Keratinocyte (primary cell): ENCODE data around the gene SAMD4A. TPM values are rescaled to one million over a fixed set of nuclear protein-coding genes. Genes with fewer than 3 reads are reported as not detected.

Experiments used
- DNase-seq: peaks from one replicate; pipeline ENCODE4 v3.0.0-alpha.2; 2011; ENCODE audit warnings: low read depth, missing footprints, low spot score
- FAIRE-seq: peaks from 2 replicates; lab custom pipeline; 2011; peaks lifted over from hg19 to GRCh38; lab: Jason Lieb, UNC
- H2AFZ ChIP-seq: 2 replicates; pipeline ENCODE4 v1.6.0; 2012; ENCODE audit warnings: low read length, control low read depth, inconsistent platforms; ENCODE audit not compliant: control insufficient read depth
- H3K27ac ChIP-seq: 2 replicates; pipeline ENCODE4 v1.5.1; 2011; ENCODE audit warnings: low read length; ENCODE audit not compliant: control insufficient read depth, insufficient read depth
- H3K27me3 ChIP-seq: 3 replicates; pipeline ENCODE4 v1.6.0; 2011; ENCODE audit warnings: low read length; ENCODE audit not compliant: control insufficient read depth, insufficient read depth; ENCODE audit errors: extremely low read depth
- H3K36me3 ChIP-seq, 2 experiments: 2 replicates in 1 of 2; 3 replicates in 1 of 2; pipeline ENCODE4 v1.5.1; 2011; ENCODE audit warnings: low read length in 2 of 2, mild to moderate bottlenecking in 1 of 2; ENCODE audit not compliant: control insufficient read depth in 2 of 2, insufficient read depth in 2 of 2; ENCODE audit errors: extremely low read depth in 1 of 2
- H3K4me1 ChIP-seq: 3 replicates; pipeline ENCODE4 v1.5.1; 2011; ENCODE audit warnings: low read length; ENCODE audit not compliant: control insufficient read depth, insufficient read depth; ENCODE audit errors: extremely low read depth
- H3K4me2 ChIP-seq: 3 replicates; pipeline ENCODE4 v1.6.0; 2011; ENCODE audit warnings: low read depth, low read length; ENCODE audit not compliant: control insufficient read depth, insufficient read depth; ENCODE audit errors: extremely low read depth
- H3K4me3 ChIP-seq, 3 experiments: fragments of 200-600 bp in 1 of 3; sonication (generic) in 1 of 3; 2 replicates in 2 of 3; 3 replicates in 1 of 3; pipeline ENCODE4 v1.5.1; 2011 to 2016; ENCODE audit warnings: low read length in 3 of 3, mild to moderate bottlenecking in 3 of 3, control low read depth in 2 of 3, inconsistent platforms in 1 of 3, low read depth in 1 of 3, mixed read lengths in 1 of 3, mixed run types in 1 of 3, moderate library complexity in 1 of 3; ENCODE audit not compliant: control insufficient read depth in 2 of 3, insufficient read depth in 2 of 3; ENCODE audit errors: extremely low read depth in 1 of 3
- H3K79me2 ChIP-seq: 2 replicates; pipeline ENCODE4 v1.6.0; 2012; ENCODE audit warnings: low read length; ENCODE audit not compliant: control insufficient read depth, insufficient read depth
- H3K9ac ChIP-seq: 3 replicates; pipeline ENCODE4 v1.6.0; 2011; ENCODE audit warnings: low read length; ENCODE audit not compliant: control insufficient read depth, insufficient read depth; ENCODE audit errors: extremely low read depth
- H3K9me1 ChIP-seq: 3 replicates; pipeline ENCODE4 v1.6.0; 2011; ENCODE audit warnings: low read length; ENCODE audit not compliant: control insufficient read depth, insufficient read depth; ENCODE audit errors: extremely low read depth
- H3K9me3 ChIP-seq: 2 replicates; pipeline ENCODE4 v1.5.1; 2012; ENCODE audit warnings: low read depth, low read length; ENCODE audit not compliant: control insufficient read depth
- H4K20me1 ChIP-seq: 3 replicates; pipeline ENCODE4 v1.6.0; 2011; ENCODE audit warnings: low read length; ENCODE audit not compliant: control insufficient read depth, insufficient read depth; ENCODE audit errors: extremely low read depth
- CTCF ChIP-seq, 3 experiments: IDR thresholded peaks in 1 of 3; conservative IDR thresholded peaks in 1 of 3; optimal IDR thresholded peaks in 1 of 3; 2 replicates in 2 of 3; 3 replicates in 1 of 3; pipeline versions ENCODE3 to v1.5.1; 2011; ENCODE audit warnings: low read length in 3 of 3, mild to moderate bottlenecking in 3 of 3, moderate library complexity in 2 of 3, control low read depth in 1 of 3, inconsistent platforms in 1 of 3; ENCODE audit not compliant: insufficient read depth in 2 of 3; ENCODE audit errors: extremely low read depth in 1 of 3
- EZH2 ChIP-seq: IDR thresholded peaks from one replicate; pipeline ENCODE4 v1.6.1; 2012; ENCODE audit warnings: inconsistent platforms, mild to moderate bottlenecking, low read length, moderate library complexity
- dilution Hi-C: fragments of 300-500 bp; cut with MboI; formaldehyde crosslinking; loops from one replicate; pipeline ENCODE4 v1.7.0; 2020; ENCODE audit warnings: low sequenced_read_pairs; ENCODE audit not compliant: extremely low pct_ligation_motif_present
- polyA plus RNA-seq, 5 experiments: library from polyadenylated mRNA; depleted of rRNA in 3 of 5; stranded (reverse) in 3 of 5; stranded (forward) in 1 of 5; unstranded in 1 of 5; fragments of >200 nt; gene quantifications; 1 replicate in 1 of 5; 2 replicates in 3 of 5; 3 replicates in 1 of 5; pipeline versions ENCODE4 v1.2.1 to v1.2.3, GENCODE V29; 2011 to 2012; ENCODE audit warnings: missing spikeins in 2 of 5, low read depth in 1 of 5, low replicate concordance in 1 of 5

The SAMD4A gene
- polyA plus RNA-seq, 1 donor (not counting 4 experiments of a cell fraction or from before 2014, with no cell fraction given), result 16.2 TPM

- H3K4me3 ChIP-seq, result no peak overlapping the region
- no peak for FAIRE-seq
- no peak for DNase-seq
These were observed 227.9 kb downstream of the SAMD4A start for GRCh38 chr14:54794796-54795195.

GRCh38 chr14:54796961-54797360 lies 230.0 kb downstream of the SAMD4A start:
- Histone ChIP-seq H3K27me3 (no peaks in the 10 kb centered on the region), H4K20me1 (no peaks in the 10 kb centered on the region), H3K4me1 (peaks cover 14% of the 10 kb centered on the region), H2AFZ (no peak overlapping the region), H3K9me1 (no peaks in the 10 kb centered on the region), H3K79me2 (no peaks in the 10 kb centered on the region), H3K4me3 (no peak overlapping the region), H3K9me3 (no peaks in the 10 kb centered on the region), H3K9ac (no peak overlapping the region), H3K27ac (no peak overlapping the region), H3K4me2 (peak overlapping the region; percentile 7), H3K36me3 (no peaks in the 10 kb centered on the region)
- dilution Hi-C loops, result no loop called here
- FAIRE-seq (peak; percentile 93), DNase-seq (peak; percentile 25)
- TF ChIP-seq EZH2, result no peak
- TF ChIP-seq CTCF (optimal IDR thresholded peaks at IDR 0.05 in 1 of 3, IDR thresholded peaks at IDR 0.05 in 1 of 3, conservative IDR thresholded peaks at IDR 0.05 in 1 of 3; ENCODE audit: extremely low read depth in 1 of 3, insufficient read depth in 2 of 3, low read length in 3 of 3), result no peak

More at GRCh38 chr14:54794796-54795195, 227.9 kb downstream of the SAMD4A start:
- TF ChIP-seq EZH2 (no peak), CTCF (optimal IDR thresholded peaks at IDR 0.05 in 1 of 3, IDR thresholded peaks at IDR 0.05 in 1 of 3, conservative IDR thresholded peaks at IDR 0.05 in 1 of 3; ENCODE audit: extremely low read depth in 1 of 3, insufficient read depth in 2 of 3, low read length in 3 of 3) (no peak)
- Histone ChIP-seq H3K27me3 (no peaks in the 10 kb centered on the region), H3K27ac (no peak overlapping the region), H3K79me2 (no peaks in the 10 kb centered on the region), H3K9me1 (no peaks in the 10 kb centered on the region), H3K9me3 (no peaks in the 10 kb centered on the region), H3K36me3 (peaks cover 0 to 5% of the 10 kb centered on the region in 2 experiments), H2AFZ (no peak overlapping the region), H3K4me1 (peaks cover 14% of the 10 kb centered on the region), H4K20me1 (no peaks in the 10 kb centered on the region), H3K9ac (no peak overlapping the region), H3K4me2 (no peak overlapping the region)
- dilution Hi-C loops, result no loop called here
